AG09309 (cell line): ENCODE data around the gene NOD2.

ENCODE experiments used
- DNase-seq: peaks from one replicate; pipeline ENCODE4 v3.0.0-alpha.2; 2010; ENCODE audit warnings: low read depth
- H3K4me3 ChIP-seq: 2 replicates; pipeline ENCODE4 v1.5.1; 2011; ENCODE audit warnings: mild to moderate bottlenecking, low read depth, low read length, moderate library complexity; ENCODE audit not compliant: control insufficient read depth
- TF ChIP-seq, protein P1 (sequence below): IDR thresholded peaks from 2 replicates; pipeline ENCODE4 v1.5.1; 2011; ENCODE audit warnings: mild to moderate bottlenecking, low read depth, low read length, inconsistent platforms; ENCODE audit not compliant: insufficient read depth, control insufficient read depth; ENCODE audit errors: missing control alignments

The NOD2 gene

DNA sequence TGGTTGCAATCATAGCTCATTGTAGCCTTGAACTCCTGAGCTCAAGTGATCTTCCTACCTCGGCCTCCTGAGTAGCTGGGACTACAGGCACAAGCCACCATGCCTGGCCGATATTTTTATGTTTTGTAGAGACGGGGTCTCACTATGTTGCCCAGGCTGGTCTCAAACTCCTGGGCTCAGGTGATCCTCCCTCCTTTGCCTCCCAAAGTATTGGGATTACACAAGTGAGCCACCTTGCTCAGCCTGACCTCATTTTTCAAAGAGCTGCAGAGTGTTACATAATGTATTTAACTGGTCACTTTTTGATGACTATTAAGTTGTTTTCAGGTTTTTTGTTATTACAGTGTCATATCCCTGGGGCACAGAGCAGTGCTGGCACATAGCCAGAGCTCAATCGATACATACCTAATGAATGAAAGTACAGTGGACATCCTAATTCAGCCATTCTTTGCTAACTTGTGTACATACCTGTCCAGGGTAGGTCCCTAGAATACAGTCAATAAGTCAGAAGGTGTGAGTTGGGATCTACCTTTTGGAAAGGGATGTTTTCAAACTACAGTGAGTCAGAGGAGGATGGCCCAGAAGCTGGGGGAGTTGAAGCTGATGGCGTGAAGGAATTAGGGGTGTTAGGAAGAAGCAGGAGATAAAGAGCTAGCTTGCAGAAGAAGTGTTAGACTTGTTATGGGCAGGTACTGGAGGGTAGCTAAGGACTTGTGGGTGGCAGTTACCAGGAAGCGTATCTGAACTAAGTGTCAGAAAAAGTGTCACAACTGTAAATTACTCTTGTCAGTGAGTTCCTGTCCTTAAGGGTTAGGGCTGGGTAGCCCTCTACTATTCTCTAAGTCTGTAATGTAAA, 28.4 kb downstream of the NOD2 start:
- no peak overlapping the region for H3K4me3 ChIP-seq
- TF ChIP-seq, protein P1, sequence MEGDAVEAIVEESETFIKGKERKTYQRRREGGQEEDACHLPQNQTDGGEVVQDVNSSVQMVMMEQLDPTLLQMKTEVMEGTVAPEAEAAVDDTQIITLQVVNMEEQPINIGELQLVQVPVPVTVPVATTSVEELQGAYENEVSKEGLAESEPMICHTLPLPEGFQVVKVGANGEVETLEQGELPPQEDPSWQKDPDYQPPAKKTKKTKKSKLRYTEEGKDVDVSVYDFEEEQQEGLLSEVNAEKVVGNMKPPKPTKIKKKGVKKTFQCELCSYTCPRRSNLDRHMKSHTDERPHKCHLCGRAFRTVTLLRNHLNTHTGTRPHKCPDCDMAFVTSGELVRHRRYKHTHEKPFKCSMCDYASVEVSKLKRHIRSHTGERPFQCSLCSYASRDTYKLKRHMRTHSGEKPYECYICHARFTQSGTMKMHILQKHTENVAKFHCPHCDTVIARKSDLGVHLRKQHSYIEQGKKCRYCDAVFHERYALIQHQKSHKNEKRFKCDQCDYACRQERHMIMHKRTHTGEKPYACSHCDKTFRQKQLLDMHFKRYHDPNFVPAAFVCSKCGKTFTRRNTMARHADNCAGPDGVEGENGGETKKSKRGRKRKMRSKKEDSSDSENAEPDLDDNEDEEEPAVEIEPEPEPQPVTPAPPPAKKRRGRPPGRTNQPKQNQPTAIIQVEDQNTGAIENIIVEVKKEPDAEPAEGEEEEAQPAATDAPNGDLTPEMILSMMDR, result no peak
- DNase-seq, result no peak

DNA sequence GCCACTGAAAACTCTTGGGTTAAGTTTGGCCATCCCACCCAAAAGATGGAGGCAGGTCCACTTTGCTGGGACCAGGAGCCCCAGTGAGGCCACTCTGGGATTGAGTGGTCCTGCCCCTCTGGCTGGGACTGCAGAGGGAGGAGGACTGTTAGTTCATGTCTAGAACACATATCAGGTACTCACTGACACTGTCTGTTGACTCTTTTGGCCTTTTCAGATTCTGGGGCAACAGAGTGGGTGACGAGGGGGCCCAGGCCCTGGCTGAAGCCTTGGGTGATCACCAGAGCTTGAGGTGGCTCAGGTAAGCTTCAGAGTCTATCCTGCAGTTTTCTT, 29.0 kb downstream of the NOD2 start:
- DNase-seq, result no peak
- TF ChIP-seq, protein P1, result no peak
- no peak overlapping the region for H3K4me3 ChIP-seq

DNA sequence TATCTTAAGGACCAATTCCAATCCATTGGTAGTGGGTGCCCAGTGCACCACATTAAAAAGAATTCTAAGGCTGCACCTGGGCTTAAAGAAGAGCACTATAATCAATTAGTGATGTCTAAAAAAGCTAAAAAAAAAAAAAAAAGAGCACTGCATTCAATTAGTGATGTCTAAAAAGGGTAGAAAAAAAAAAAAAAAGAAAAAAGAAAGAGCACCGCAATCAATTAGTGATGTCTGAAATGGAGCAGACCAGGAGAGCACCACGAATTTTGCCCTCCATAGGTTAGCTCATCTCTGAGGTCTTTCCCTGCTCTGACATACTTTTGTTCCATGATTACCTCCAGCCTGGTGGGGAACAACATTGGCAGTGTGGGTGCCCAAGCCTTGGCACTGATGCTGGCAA, 29.6 kb downstream of the NOD2 start:
- H3K4me3 ChIP-seq, result no peak overlapping the region
- DNase-seq, result no peak
- TF ChIP-seq, protein P1, result no peak

DNA sequence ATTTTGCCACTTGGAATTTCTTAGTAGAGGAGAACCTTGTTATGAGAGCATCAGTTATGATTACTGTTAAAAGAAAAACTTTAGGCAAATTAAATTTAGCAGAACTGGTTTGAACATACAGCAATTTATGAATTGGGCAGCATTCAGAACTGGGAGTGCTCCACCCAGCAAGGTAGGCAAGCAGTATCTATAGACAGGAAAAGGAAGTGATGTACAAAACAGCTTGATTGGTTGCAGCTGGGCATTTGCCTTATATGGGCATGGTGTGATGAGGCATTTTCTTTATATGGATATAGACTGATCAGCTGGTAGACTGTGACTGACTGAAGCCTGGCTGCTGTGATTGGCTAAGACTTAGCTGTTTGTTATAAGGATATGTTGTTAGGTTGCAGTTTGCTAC, 30.9 kb downstream of the NOD2 start:
- no peak for DNase-seq
- TF ChIP-seq, protein P1, result no peak

DNA sequence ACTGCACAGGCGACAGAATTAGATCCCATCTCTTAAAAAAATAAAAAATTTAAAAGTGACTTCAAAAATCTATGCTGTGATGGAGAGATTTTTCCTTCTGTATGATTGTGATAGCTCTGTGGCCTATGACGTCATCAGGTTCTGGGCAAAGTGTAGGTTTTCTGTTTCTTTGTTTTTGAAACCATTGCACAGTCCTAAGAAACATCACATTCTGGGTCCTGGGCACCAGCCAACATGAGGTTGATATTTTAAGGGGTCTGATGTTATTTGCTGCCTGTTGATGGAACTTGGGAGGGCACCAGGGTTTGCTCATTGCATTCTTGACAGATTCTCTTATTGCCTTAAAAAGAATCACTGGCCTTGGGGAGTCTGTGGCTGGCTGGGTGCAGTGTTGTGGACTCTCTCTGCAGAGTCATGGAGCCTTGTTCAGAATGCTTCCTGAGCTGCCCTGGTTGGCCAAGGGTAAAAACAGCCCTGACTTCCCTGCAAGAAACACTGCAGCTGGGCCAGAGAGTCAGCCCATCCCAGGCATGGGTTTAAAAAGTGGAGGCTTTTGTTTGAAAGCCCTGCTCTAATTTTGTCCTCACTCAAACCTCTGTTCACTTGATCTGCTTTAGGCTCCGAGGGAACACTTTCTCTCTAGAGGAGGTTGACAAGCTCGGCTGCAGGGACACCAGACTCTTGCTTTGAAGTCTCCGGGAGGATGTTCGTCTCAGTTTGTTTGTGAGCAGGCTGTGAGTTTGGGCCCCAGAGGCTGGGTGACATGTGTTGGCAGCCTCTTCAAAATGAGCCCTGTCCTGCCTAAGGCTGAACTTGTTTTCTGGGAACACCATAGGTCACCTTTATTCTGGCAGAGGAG, 38.0 kb downstream of the NOD2 start:
- TF ChIP-seq, protein P1, result no peak

More for the DNA sequence above, 30.9 kb downstream of the NOD2 start:
- H3K4me3 ChIP-seq, result no peak overlapping the region

DNA sequence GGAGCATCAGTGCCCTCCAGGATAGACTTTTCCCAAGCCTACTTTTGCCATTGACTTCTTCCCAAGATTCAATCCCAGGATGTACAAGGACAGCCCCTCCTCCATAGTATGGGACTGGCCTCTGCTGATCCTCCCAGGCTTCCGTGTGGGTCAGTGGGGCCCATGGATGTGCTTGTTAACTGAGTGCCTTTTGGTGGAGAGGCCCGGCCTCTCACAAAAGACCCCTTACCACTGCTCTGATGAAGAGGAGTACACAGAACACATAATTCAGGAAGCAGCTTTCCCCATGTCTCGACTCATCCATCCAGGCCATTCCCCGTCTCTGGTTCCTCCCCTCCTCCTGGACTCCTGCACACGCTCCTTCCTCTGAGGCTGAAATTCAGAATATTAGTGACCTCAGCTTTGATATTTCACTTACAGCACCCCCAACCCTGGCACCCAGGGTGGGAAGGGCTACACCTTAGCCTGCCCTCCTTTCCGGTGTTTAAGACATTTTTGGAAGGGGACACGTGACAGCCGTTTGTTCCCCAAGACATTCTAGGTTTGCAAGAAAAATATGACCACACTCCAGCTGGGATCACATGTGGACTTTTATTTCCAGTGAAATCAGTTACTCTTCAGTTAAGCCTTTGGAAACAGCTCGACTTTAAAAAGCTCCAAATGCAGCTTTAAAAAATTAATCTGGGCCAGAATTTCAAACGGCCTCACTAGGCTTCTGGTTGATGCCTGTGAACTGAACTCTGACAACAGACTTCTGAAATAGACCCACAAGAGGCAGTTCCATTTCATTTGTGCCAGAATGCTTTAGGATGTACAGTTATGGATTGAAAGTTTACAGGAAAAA, 38.8 kb downstream of the NOD2 start:
- H3K4me3 ChIP-seq, result no peak overlapping the region
- TF ChIP-seq, protein P1, result no peak
- no peak for DNase-seq

More for the DNA sequence above, 38.0 kb downstream of the NOD2 start:
- no peak for DNase-seq
- H3K4me3 ChIP-seq, result no peak overlapping the region
